Transverse colon (tissue), 4 donors: ENCODE measurements around the gene CCDC107. TPM values are rescaled to one million over a fixed set of nuclear protein-coding genes. Genes with fewer than 3 reads are reported as not detected.

Experiments used
- DNase-seq: peaks from one replicate; pipeline ENCODE4 v3.0.0-alpha.2; 2019
- H3K27ac ChIP-seq, 4 donors: fragments of 200-600 bp; sonication (generic); 2 replicates each; pipeline ENCODE4 v1.5.1; 2016 to 2018; ENCODE audit warnings: inconsistent platforms in 4 of 4
- H3K27me3 ChIP-seq: fragments of 200-600 bp; sonication (generic); 2 replicates; pipeline ENCODE4 v1.5.1; 2017; ENCODE audit warnings: inconsistent platforms
- H3K36me3 ChIP-seq, 4 donors: fragments of 200-600 bp; sonication (generic); 2 replicates each; pipeline ENCODE4 v1.5.1; 2017 to 2019; ENCODE audit warnings: inconsistent platforms in 4 of 4
- H3K4me1 ChIP-seq, 4 donors: fragments of 200-600 bp; sonication (generic); 2 replicates each; pipeline ENCODE4 v1.5.1; 2017 to 2020; ENCODE audit warnings: inconsistent platforms in 4 of 4
- H3K4me3 ChIP-seq, 4 donors: fragments of 200-600 bp; sonication (generic); 1 replicate in 1 of 4; 2 replicates in 3 of 4; pipeline versions ENCODE4 v1.5.1 to v1.6.1; 2017 to 2019; ENCODE audit warnings: inconsistent platforms in 4 of 4
- H3K9me3 ChIP-seq, 2 donors: fragments of 200-600 bp; sonication (generic); 2 replicates each; pipeline ENCODE4 v1.5.1; 2017 to 2019; ENCODE audit warnings: inconsistent platforms in 2 of 2
- CTCF ChIP-seq, 5 experiments: fragments of 200-600 bp in 3 of 5; fragments of 450-650 bp in 2 of 5; sonication (generic) in 3 of 5; IDR thresholded peaks; 1 replicate in 2 of 5; 2 replicates in 3 of 5; pipeline ENCODE4 v1.5.1; 2016 to 2017; ENCODE audit warnings: antibody characterized with exemption in 5 of 5, inconsistent platforms in 3 of 5, mild to moderate bottlenecking in 2 of 5, moderate library complexity in 1 of 5
- EP300 ChIP-seq: sonication (generic); formaldehyde crosslinking; IDR thresholded peaks from one replicate; pipeline ENCODE4 v1.6.1; 2017; ENCODE audit warnings: antibody characterized with exemption, low read depth
- POLR2A ChIP-seq: fragments of 450-650 bp; IDR thresholded peaks from one replicate; pipeline ENCODE4 v1.6.1; 2016; ENCODE audit warnings: antibody characterized with exemption, mild to moderate bottlenecking, moderate library complexity
- POLR2AphosphoS5 ChIP-seq, 3 donors: sonication (generic); formaldehyde crosslinking; IDR thresholded peaks; one replicate each; pipeline ENCODE4 v1.6.1; 2016; ENCODE audit warnings: antibody characterized with exemption in 3 of 3
- WGBS, 2 donors: methylation state at CpG; one replicate each; pipeline ENCODE4 v1.1.5; 2018; ENCODE audit warnings: low coverage in 1 of 2; 5-methylcytosine and 5-hydroxymethylcytosine counted together
- in situ Hi-C, 4 donors: fragments of 200-750 bp; cut with MboI; loops; one replicate each; pipeline versions ENCODE4 v1.15.0 to v1.15.1; 2017; ENCODE audit warnings: low sequenced_read_pairs in 3 of 4, low pct_ligation_motif_present in 1 of 4, low pct_unique_long_range_greater_than_20kb in 1 of 4
- intact Hi-C: fragments of 100-400 bp; cut with DNase I; formaldehyde crosslinking; loops from one replicate; pipeline ENCODE4 v1.15.1; 2023; ENCODE audit warnings: low total_unique reads
- total RNA-seq, 4 donors: library from RNA; depleted of rRNA; stranded (reverse); fragments of >200 nt; gene quantifications; one replicate each; pipeline ENCODE4 v1.1.0, GENCODE V29; 2016

The CCDC107 gene
- total RNA-seq, 4 donors from 2014 or later: 32.0 to 50.1 (median 37.2) TPM

GRCh38 chr9:35681341-35682002, 23.4 kb downstream of the CCDC107 start:
- no peak overlapping the region for H3K4me3 ChIP-seq
- H3K4me1 ChIP-seq: peaks cover 0 to 12% (median 0%) of the 10 kb centered on the region in 4 donors
- in situ Hi-C loops: loop anchor here in 1 of 4 donors (25.0 kb wide), 1 partner anchor 694 kb away; the partner anchor contains the start of gene DNAJB5
- TF ChIP-seq EP300 (no peak), POLR2AphosphoS5 (IDR thresholded peaks at IDR 0.05) (peak in 1 of 3 donors; percentile 46), POLR2A (no peak), CTCF (IDR thresholded peaks at IDR 0.05) (no peak)
- intact Hi-C loops: no loop called here
- no peaks in the 10 kb centered on the region for H3K27me3 ChIP-seq
- WGBS, 2 donors: 68 to 100% methylated on average over 1 to 3 of the region's 3 CpGs
- no peak for DNase-seq
- peak overlapping the region; percentile 29 to 95 (median 92) for H3K27ac ChIP-seq
- peaks cover 0 to 6% (median 0%) of the 10 kb centered on the region in 4 donors for H3K36me3 ChIP-seq
- H3K9me3 ChIP-seq: no peaks in the 10 kb centered on the region

DNA sequence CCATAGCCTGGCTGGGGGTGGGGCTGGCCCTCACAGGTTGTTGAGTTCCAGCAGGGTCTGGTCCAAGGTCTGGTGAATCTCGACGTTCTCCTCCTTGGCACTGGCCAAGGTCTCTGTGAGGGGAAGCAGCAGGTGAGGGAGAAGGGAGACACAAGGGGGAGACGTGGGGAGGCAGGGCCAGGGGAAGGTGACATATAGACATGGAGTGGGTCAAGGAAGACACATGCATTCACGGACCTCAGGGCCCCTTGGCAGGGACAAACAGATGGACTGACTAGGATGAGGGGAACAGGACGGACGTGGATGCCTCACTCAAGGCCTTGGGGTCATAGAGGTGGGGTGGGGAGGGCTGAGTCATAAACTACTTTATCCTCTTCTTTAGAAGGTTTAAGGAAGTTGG, 24.0 kb downstream of the CCDC107 start:
- Histone ChIP-seq H3K9me3 (no peaks in the 10 kb centered on the region), H3K4me1 (peaks cover 0 to 11% (median 0%) of the 10 kb centered on the region in 4 donors), H3K36me3 (peaks cover 0 to 6% (median 0%) of the 10 kb centered on the region in 4 donors), H3K27ac (peak overlapping the region; percentile 29 to 95 (median 92)), H3K4me3 (no peak overlapping the region), H3K27me3 (no peaks in the 10 kb centered on the region)
- no peak for DNase-seq
- intact Hi-C loops: no loop called here
- WGBS, 2 donors: 86% methylated on average over 6 of the region's 6 CpGs; no CpG with 5 or more reads in 1 of the 2 donors
- in situ Hi-C loops: loop anchor here in 1 of 4 donors (25.0 kb wide), 1 partner anchor 695 kb away; the partner anchor contains the start of gene DNAJB5
- TF ChIP-seq POLR2AphosphoS5 (IDR thresholded peaks at IDR 0.05) (peak in 1 of 3 donors; percentile 11), CTCF (IDR thresholded peaks at IDR 0.05) (no peak)

- H3K27ac ChIP-seq: peak overlapping the region; percentile 28 to 95 (median 92)
- TF ChIP-seq POLR2A (no peak), POLR2AphosphoS5 (IDR thresholded peaks at IDR 0.05) (peak in 1 of 3 donors; percentile 4)
- H3K36me3 ChIP-seq: peaks cover 0 to 6% (median 0%) of the 10 kb centered on the region in 4 donors
- no peaks in the 10 kb centered on the region for H3K27me3 ChIP-seq
- DNase-seq: no peak
- no peak overlapping the region for H3K4me3 ChIP-seq
- in situ Hi-C loops: loop anchor here in 1 of 4 donors (25.0 kb wide), 1 partner anchor 695 kb away; the partner anchor contains the start of gene DNAJB5
- intact Hi-C loops: no loop called here
- WGBS, 2 donors: 73 to 87% methylated on average over 5 to 10 of the region's 10 CpGs
- H3K9me3 ChIP-seq: no peaks in the 10 kb centered on the region
- peaks cover 0 to 11% (median 0%) of the 10 kb centered on the region in 4 donors for H3K4me1 ChIP-seq
Observed at GRCh38 chr9:35682520-35683315, 24.6 kb downstream of the CCDC107 start.

DNA sequence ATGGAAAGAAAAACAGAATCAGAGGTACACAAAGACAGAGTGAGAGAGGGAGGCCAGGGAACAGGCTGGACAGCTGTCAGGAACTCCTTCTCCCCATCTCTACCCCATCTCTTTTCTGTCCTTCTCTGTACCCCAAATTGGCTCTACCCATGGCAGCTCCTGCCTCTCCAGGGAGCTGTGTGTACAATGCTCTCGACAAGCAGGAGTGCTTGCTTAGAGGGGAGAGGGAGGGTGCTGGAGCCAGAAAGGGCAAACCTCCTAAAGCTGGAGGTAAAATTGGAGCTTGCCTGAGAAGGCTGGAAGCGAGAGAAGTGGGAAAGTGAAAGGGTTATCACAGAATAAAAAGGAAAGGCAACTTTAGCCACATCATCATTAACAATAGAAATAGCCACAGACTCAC, 25.2 kb downstream of the CCDC107 start:
- in situ Hi-C loops: loop anchor here in 1 of 4 donors (25.0 kb wide), 1 partner anchor 696 kb away; the partner anchor contains the start of gene DNAJB5
- H3K9me3 ChIP-seq: no peaks in the 10 kb centered on the region
- peak overlapping the region; percentile 28 to 95 (median 92) for H3K27ac ChIP-seq
- no peak for DNase-seq
- H3K4me1 ChIP-seq: peaks cover 0 to 11% (median 0%) of the 10 kb centered on the region in 4 donors
- no peak for TF ChIP-seq POLR2A
- TF ChIP-seq EP300: no peak
- TF ChIP-seq POLR2AphosphoS5 (IDR thresholded peaks at IDR 0.05): no peak
- TF ChIP-seq CTCF (IDR thresholded peaks at IDR 0.05): no peak
- WGBS, 2 donors: 46 to 69% methylated on average over 2 of the region's 2 CpGs
- intact Hi-C loops: no loop called here
- no peaks in the 10 kb centered on the region for H3K27me3 ChIP-seq
- H3K36me3 ChIP-seq: peaks cover 0 to 6% (median 0%) of the 10 kb centered on the region in 4 donors
- H3K4me3 ChIP-seq: no peak overlapping the region
